NOMO-1 treated with DMSO at 0.1 percent for 48 hours (cell line): Measurements from ENCODE around the gene NAP1L2.
"Not testable (repeated sequence)": the region's sequence is repeated elsewhere in the genome, so short reads cannot be mapped to it uniquely, and the experiment has no call there.

Experiments used
- DNase-seq: peaks from one replicate; lab custom pipeline; 2025; ENCODE audit not compliant: unreplicated experiment; lab: John Stamatoyannopoulos, UW

NAP1L2 gene

GRCh38 chrX:73214426-73215094, at the start of gene NAP1L2:
TSS of gene NAP1L2 (minus strand) at chrX:73214851. CDS start at chrX:73214492, 359 bp downstream.
- DNase-seq = no peak

GRCh38 chrX:73262991-73263390, 48.3 kb upstream of the NAP1L2 start:
- DNase-seq = no peak

GRCh38 chrX:73239242-73239641, 24.6 kb upstream of the NAP1L2 start:
- no peak for DNase-seq

- DNase-seq = no peak
Observed at GRCh38 chrX:73217621-73218020, 3.0 kb upstream of the NAP1L2 start.

- no peak for DNase-seq
Observed at GRCh38 chrX:73215246-73215645, 595 bp upstream of the NAP1L2 start.

GRCh38 chrX:73213734-73214425, 771 bp downstream of the NAP1L2 start:
- no peak for DNase-seq

- no peak for DNase-seq
Observed at GRCh38 chrX:73206366-73206765, 8.3 kb downstream of the NAP1L2 start.

GRCh38 chrX:73182502-73183114, 32.0 kb downstream of the NAP1L2 start:
- DNase-seq = no peak

GRCh38 chrX:73168945-73169344, 45.7 kb downstream of the NAP1L2 start:
- not testable (repeated sequence) for DNase-seq
